Neural progenitor cell (in vitro differentiated cells): Measurements from ENCODE around the gene TP53. TPM values are rescaled to one million over a fixed set of nuclear protein-coding genes. Genes with fewer than 3 reads are reported as not detected.
A peak's percentile ranks its signal among the peaks of the same experiment; 100 is the strongest.

ENCODE experiments used
- DNase-seq: peaks from one replicate; pipeline ENCODE4 v3.0.0-alpha.2; 2016; ENCODE audit warnings: low spot score
- H2AFZ ChIP-seq: fragments of 200-600 bp; sonication (generic); replicated peaks from 2 replicates; pipeline ENCODE4 v1.6.1; 2016; ENCODE audit warnings: antibody characterized with exemption
- H3F3A ChIP-seq: fragments of 200-600 bp; sonication (generic); 2 replicates; pipeline ENCODE4 v1.6.1; 2016; ENCODE audit warnings: antibody characterized with exemption, low read depth
- H3K27ac ChIP-seq: fragments of 200-600 bp; sonication (generic); 2 replicates; pipeline ENCODE4 v1.5.1; 2016; ENCODE audit warnings: mild to moderate bottlenecking
- H3K27me3 ChIP-seq: fragments of 200-600 bp; sonication (generic); 2 replicates; pipeline ENCODE4 v1.6.1; 2016; ENCODE audit warnings: mild to moderate bottlenecking, moderate library complexity
- H3K36me3 ChIP-seq: fragments of 200-600 bp; sonication (generic); 2 replicates; pipeline ENCODE4 v1.5.1; 2016
- H3K4me1 ChIP-seq: fragments of 200-600 bp; sonication (generic); 2 replicates; pipeline ENCODE4 v1.6.1; 2016; ENCODE audit warnings: mixed run types
- H3K4me2 ChIP-seq: fragments of 200-600 bp; sonication (generic); 2 replicates; pipeline ENCODE4 v1.6.1; 2016
- H3K4me3 ChIP-seq: fragments of 200-600 bp; sonication (generic); 2 replicates; pipeline ENCODE4 v1.5.1; 2016
- H3K79me2 ChIP-seq: fragments of 200-600 bp; sonication (generic); 2 replicates; pipeline ENCODE4 v1.6.1; 2016; ENCODE audit warnings: low read depth
- H3K9ac ChIP-seq: fragments of 200-600 bp; sonication (generic); 2 replicates; pipeline ENCODE4 v1.6.1; 2016
- H3K9me3 ChIP-seq: fragments of 200-600 bp; sonication (generic); 2 replicates; pipeline ENCODE4 v1.5.1; 2016; ENCODE audit warnings: low read depth
- H4K20me1 ChIP-seq: fragments of 200-600 bp; sonication (generic); 2 replicates; pipeline ENCODE4 v1.6.1; 2016; ENCODE audit warnings: low read depth
- H3K27ac Mint-ChIP-seq: 3 replicates; pipeline ENCODE4 v1.8.0; 2021; ENCODE audit warnings: mixed read lengths
- H3K27me3 Mint-ChIP-seq: 2 replicates; pipeline ENCODE4 v1.8.0; 2022; ENCODE audit warnings: low read depth, mild to moderate bottlenecking, inconsistent platforms, moderate library complexity, mixed read lengths; ENCODE audit not compliant: insufficient read depth
- H3K36me3 Mint-ChIP-seq: 3 replicates; pipeline ENCODE4 v1.8.0; 2021; ENCODE audit warnings: mixed read lengths
- H3K4me1 Mint-ChIP-seq: 3 replicates; pipeline ENCODE4 v1.8.0; 2021; ENCODE audit warnings: mixed read lengths
- H3K4me3 Mint-ChIP-seq: 3 replicates; pipeline ENCODE4 v1.8.0; 2021; ENCODE audit warnings: mild to moderate bottlenecking, moderate library complexity, mixed read lengths
- H3K9me3 Mint-ChIP-seq: 3 replicates; pipeline ENCODE4 v1.8.0; 2020; ENCODE audit warnings: mixed read lengths
- EZH2 ChIP-seq: fragments of 200-600 bp; sonication (generic); IDR thresholded peaks from 2 replicates; pipeline ENCODE4 v1.6.1; 2017; ENCODE audit warnings: antibody characterized with exemption, mild to moderate bottlenecking, moderate library complexity
- EZH2phosphoT487 ChIP-seq: fragments of 200-600 bp; sonication (generic); IDR thresholded peaks from 2 replicates; pipeline ENCODE4 v1.6.1; 2017; ENCODE audit warnings: antibody characterized with exemption
- total RNA-seq: library from RNA; depleted of rRNA; stranded (reverse); fragments of >200 nt; gene quantifications from 2 replicates; pipeline ENCODE4 v1.2.3, GENCODE V29; 2015; ENCODE audit warnings: low replicate concordance
- TF ChIP-seq, protein P1 (sequence below): fragments of 200-600 bp; sonication (generic); IDR thresholded peaks from 2 replicates; pipeline ENCODE4 v1.5.1; 2017; ENCODE audit warnings: antibody characterized with exemption, mild to moderate bottlenecking

The TP53 gene
- total RNA-seq, 1 donor from 2014 or later = 54.9 TPM

DNA sequence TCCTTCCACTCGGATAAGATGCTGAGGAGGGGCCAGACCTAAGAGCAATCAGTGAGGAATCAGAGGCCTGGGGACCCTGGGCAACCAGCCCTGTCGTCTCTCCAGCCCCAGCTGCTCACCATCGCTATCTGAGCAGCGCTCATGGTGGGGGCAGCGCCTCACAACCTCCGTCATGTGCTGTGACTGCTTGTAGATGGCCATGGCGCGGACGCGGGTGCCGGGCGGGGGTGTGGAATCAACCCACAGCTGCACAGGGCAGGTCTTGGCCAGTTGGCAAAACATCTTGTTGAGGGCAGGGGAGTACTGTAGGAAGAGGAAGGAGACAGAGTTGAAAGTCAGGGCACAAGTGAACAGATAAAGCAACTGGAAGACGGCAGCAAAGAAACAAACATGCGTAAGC is 12.4 kb downstream of the TP53 start:
- Mint-ChIP-seq H3K27me3 (peaks cover 5% of the 10 kb centered on the region), H3K36me3 (peaks cover 45% of the 10 kb centered on the region), H3K27ac (no peak overlapping the region), H3K4me3 (no peak overlapping the region), H3K9me3 (peaks cover 8% of the 10 kb centered on the region), H3K4me1 (peaks cover 9% of the 10 kb centered on the region)
- DNase-seq = no peak
- TF ChIP-seq EZH2 (no peak), EZH2phosphoT487 (no peak)
- TF ChIP-seq, protein P1, sequence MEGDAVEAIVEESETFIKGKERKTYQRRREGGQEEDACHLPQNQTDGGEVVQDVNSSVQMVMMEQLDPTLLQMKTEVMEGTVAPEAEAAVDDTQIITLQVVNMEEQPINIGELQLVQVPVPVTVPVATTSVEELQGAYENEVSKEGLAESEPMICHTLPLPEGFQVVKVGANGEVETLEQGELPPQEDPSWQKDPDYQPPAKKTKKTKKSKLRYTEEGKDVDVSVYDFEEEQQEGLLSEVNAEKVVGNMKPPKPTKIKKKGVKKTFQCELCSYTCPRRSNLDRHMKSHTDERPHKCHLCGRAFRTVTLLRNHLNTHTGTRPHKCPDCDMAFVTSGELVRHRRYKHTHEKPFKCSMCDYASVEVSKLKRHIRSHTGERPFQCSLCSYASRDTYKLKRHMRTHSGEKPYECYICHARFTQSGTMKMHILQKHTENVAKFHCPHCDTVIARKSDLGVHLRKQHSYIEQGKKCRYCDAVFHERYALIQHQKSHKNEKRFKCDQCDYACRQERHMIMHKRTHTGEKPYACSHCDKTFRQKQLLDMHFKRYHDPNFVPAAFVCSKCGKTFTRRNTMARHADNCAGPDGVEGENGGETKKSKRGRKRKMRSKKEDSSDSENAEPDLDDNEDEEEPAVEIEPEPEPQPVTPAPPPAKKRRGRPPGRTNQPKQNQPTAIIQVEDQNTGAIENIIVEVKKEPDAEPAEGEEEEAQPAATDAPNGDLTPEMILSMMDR = no peak
- Histone ChIP-seq H3K36me3 (peaks cover 11% of the 10 kb centered on the region), H3K27ac (no peak overlapping the region), H3K4me3 (no peak overlapping the region), H3F3A (no peaks in the 10 kb centered on the region), H3K27me3 (no peaks in the 10 kb centered on the region), H2AFZ (no peak overlapping the region), H3K4me1 (peaks cover 16% of the 10 kb centered on the region), H3K9me3 (peaks cover 4% of the 10 kb centered on the region), H3K9ac (no peak overlapping the region), H3K4me2 (no peak overlapping the region), H3K79me2 (peaks cover 32% of the 10 kb centered on the region), H4K20me1 (peaks cover 19% of the 10 kb centered on the region)

DNA sequence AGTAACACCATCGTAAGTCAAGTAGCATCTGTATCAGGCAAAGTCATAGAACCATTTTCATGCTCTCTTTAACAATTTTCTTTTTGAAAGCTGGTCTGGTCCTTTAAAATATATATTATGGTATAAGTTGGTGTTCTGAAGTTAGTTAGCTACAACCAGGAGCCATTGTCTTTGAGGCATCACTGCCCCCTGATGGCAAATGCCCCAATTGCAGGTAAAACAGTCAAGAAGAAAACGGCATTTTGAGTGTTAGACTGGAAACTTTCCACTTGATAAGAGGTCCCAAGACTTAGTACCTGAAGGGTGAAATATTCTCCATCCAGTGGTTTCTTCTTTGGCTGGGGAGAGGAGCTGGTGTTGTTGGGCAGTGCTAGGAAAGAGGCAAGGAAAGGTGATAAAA is 14.1 kb downstream of the TP53 start:
- no peak overlapping the region for H3K4me3 ChIP-seq
- peaks cover 16% of the 10 kb centered on the region for H4K20me1 ChIP-seq
- H3K9ac ChIP-seq = no peak overlapping the region
- Mint-ChIP-seq H3K4me3 (no peak overlapping the region), H3K9me3 (peaks cover 8% of the 10 kb centered on the region), H3K27me3 (peaks cover 9% of the 10 kb centered on the region), H3K36me3 (peaks cover 47% of the 10 kb centered on the region), H3K4me1 (peaks cover 9% of the 10 kb centered on the region), H3K27ac (no peak overlapping the region)
- H3K36me3 ChIP-seq = peaks cover 11% of the 10 kb centered on the region
- peaks cover 16% of the 10 kb centered on the region for H3K4me1 ChIP-seq
- TF ChIP-seq, protein P1 = peak; percentile 56
- TF ChIP-seq EZH2phosphoT487 = no peak
- no peak overlapping the region for H2AFZ ChIP-seq
- peaks cover 15% of the 10 kb centered on the region for H3K79me2 ChIP-seq
- no peak overlapping the region for H3K4me2 ChIP-seq
- peak; percentile 34 for DNase-seq
- no peak overlapping the region for H3K27ac ChIP-seq
- no peaks in the 10 kb centered on the region for H3K27me3 ChIP-seq
- no peaks in the 10 kb centered on the region for H3F3A ChIP-seq
- peaks cover 4% of the 10 kb centered on the region for H3K9me3 ChIP-seq

DNA sequence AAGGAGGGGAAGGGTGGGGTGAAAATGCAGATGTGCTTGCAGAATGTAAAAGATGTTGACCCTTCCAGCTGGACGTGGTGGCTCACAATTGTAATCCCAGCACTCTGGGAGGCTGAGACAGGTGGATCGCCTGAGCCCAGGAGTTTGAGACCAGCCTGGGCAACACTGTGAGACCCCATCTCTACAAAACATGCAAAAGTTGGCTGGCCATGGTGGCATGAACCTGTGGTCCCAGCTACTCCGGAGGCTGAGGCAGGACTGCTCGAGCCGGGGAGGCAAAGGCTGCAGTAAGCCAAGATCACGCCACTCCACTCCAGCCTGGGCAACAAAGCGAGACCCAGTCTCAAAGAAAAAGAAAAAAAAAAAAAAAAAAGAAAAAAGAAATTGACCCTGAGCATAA is 18.8 kb downstream of the TP53 start:
- Mint-ChIP-seq H3K27me3 (peaks cover 5% of the 10 kb centered on the region), H3K27ac (no peak overlapping the region), H3K9me3 (peaks cover 3% of the 10 kb centered on the region), H3K4me3 (no peak overlapping the region), H3K4me1 (no peaks in the 10 kb centered on the region), H3K36me3 (peaks cover 26% of the 10 kb centered on the region)
- Histone ChIP-seq H3K36me3 (peaks cover 5% of the 10 kb centered on the region), H3F3A (peaks cover 6% of the 10 kb centered on the region), H3K27ac (no peak overlapping the region), H3K9ac (no peak overlapping the region), H4K20me1 (no peaks in the 10 kb centered on the region), H2AFZ (no peak overlapping the region), H3K9me3 (no peaks in the 10 kb centered on the region), H3K79me2 (no peaks in the 10 kb centered on the region), H3K27me3 (no peaks in the 10 kb centered on the region), H3K4me1 (no peaks in the 10 kb centered on the region), H3K4me2 (no peak overlapping the region), H3K4me3 (no peak overlapping the region)
- no peak for DNase-seq
- TF ChIP-seq EZH2 (no peak), EZH2phosphoT487 (no peak)
- TF ChIP-seq, protein P1 = no peak
